Fibroblast of skin of scalp (primary cell): ENCODE data around the gene DYNC2I2.
"Not testable (repeated sequence)": the region's sequence is repeated elsewhere in the genome, so short reads cannot be mapped to it uniquely, and the experiment has no call there.

Experiments
- DNase-seq: peaks from one replicate; pipeline ENCODE4 v3.0.0-alpha.2; 2013

Gene DYNC2I2

GRCh38 chr9:128611600-128612394 lies 44.9 kb downstream of the DYNC2I2 start:
- DNase-seq, result no peak

GRCh38 chr9:128610897-128611296 lies 45.8 kb downstream of the DYNC2I2 start:
- no peak for DNase-seq

- no peak for DNase-seq
Observed at GRCh38 chr9:128607642-128608350, 48.9 kb downstream of the DYNC2I2 start.

GRCh38 chr9:128603697-128604096 lies 53.0 kb downstream of the DYNC2I2 start:
- DNase-seq, result no peak

GRCh38 chr9:128600099-128600498 lies 56.5 kb downstream of the DYNC2I2 start:
- no peak for DNase-seq

- DNase-seq, result no peak
Observed at GRCh38 chr9:128595471-128595870, 61.2 kb downstream of the DYNC2I2 start.

GRCh38 chr9:128593856-128594255 lies 62.8 kb downstream of the DYNC2I2 start:
- no peak for DNase-seq

- DNase-seq, result no peak
Observed at GRCh38 chr9:128593039-128593438, 63.6 kb downstream of the DYNC2I2 start.

- DNase-seq, result no peak
Observed at GRCh38 chr9:128588581-128589233, 67.9 kb downstream of the DYNC2I2 start.

GRCh38 chr9:128587453-128587852 lies 69.2 kb downstream of the DYNC2I2 start:
- DNase-seq, result no peak

GRCh38 chr9:128586934-128587333 lies 69.7 kb downstream of the DYNC2I2 start:
- DNase-seq, result not testable (repeated sequence)

GRCh38 chr9:128585155-128585554 lies 71.5 kb downstream of the DYNC2I2 start:
- DNase-seq, result not testable (repeated sequence)
